ENCODE results near the gene SBSN.

Gene SBSN

GRCh38 chr19:35507561-35507960, 20.6 kb downstream of the SBSN start:
- peaks cover 4 to 44% (median 27%) of the 10 kb centered on the region in 5 experiments for H3K27me3 ChIP-seq (replicated peaks in 2 of 5; ENCODE audit: control insufficient read depth in 4 of 5, insufficient read depth in 5 of 5, low read length in 4 of 5)
- WGBS (ENCODE audit: insufficient coverage): 82% methylated on average over 10 of the region's 11 CpGs
- H3K4me3 ChIP-seq (ENCODE audit: control insufficient read depth in 1 of 7, extremely low read depth in 1 of 7, insufficient read depth in 4 of 7, low read depth in 2 of 7, low read length in 6 of 7): no peak overlapping the region
- CTCF ChIA-PET: interaction anchor here (0.8 to 3.9 kb wide), 5 partner anchors 9 to 66 kb away, joined by 3 to 12 read pairs (median 4); no protein-coding TSS in a partner anchor
- no peaks in the 10 kb centered on the region for H3K36me3 ChIP-seq (ENCODE audit: control insufficient read depth in 4 of 4, insufficient read depth in 4 of 4, low read length in 3 of 4)
- H3K9me3 ChIP-seq (ENCODE audit: control extremely low read depth in 1 of 5, control insufficient read depth in 4 of 5, insufficient read depth in 2 of 5, low read depth in 1 of 5, low read length in 4 of 5): no peaks in the 10 kb centered on the region
- peaks cover 0 to 18% (median 15%) of the 10 kb centered on the region in 4 experiments for H3K4me1 ChIP-seq (ENCODE audit: control extremely low read depth in 1 of 4, control insufficient read depth in 4 of 4, insufficient read depth in 4 of 4, low read length in 3 of 4)
- H3K27ac ChIP-seq (ENCODE audit: insufficient read depth in 1 of 2, low read depth in 1 of 2, low read length in 2 of 2, poor library complexity in 1 of 2, severe bottlenecking in 2 of 2): no peak overlapping the region
- POLR2A ChIA-PET: no interaction called here
- no peak for DNase-seq

GRCh38 chr19:35506011-35506410, 22.1 kb downstream of the SBSN start:
- Histone ChIP-seq H3K27me3 (replicated peaks in 2 of 5; ENCODE audit: control insufficient read depth in 4 of 5, insufficient read depth in 5 of 5, low read length in 4 of 5) (peaks cover 4 to 37% (median 23%) of the 10 kb centered on the region in 5 experiments), H3K27ac (ENCODE audit: insufficient read depth in 1 of 2, low read depth in 1 of 2, low read length in 2 of 2, poor library complexity in 1 of 2, severe bottlenecking in 2 of 2) (no peak overlapping the region), H3K4me3 (ENCODE audit: control insufficient read depth in 1 of 7, extremely low read depth in 1 of 7, insufficient read depth in 4 of 7, low read depth in 2 of 7, low read length in 6 of 7) (no peak overlapping the region), H3K36me3 (ENCODE audit: control insufficient read depth in 4 of 4, insufficient read depth in 4 of 4, low read length in 3 of 4) (no peaks in the 10 kb centered on the region), H3K9me3 (ENCODE audit: control extremely low read depth in 1 of 5, control insufficient read depth in 4 of 5, insufficient read depth in 2 of 5, low read depth in 1 of 5, low read length in 4 of 5) (no peaks in the 10 kb centered on the region), H3K4me1 (ENCODE audit: control extremely low read depth in 1 of 4, control insufficient read depth in 4 of 4, insufficient read depth in 4 of 4, low read length in 3 of 4) (peaks cover 0 to 18% (median 15%) of the 10 kb centered on the region in 4 experiments)
- ChIA-PET CTCF (interaction anchor here (0.9 to 2.7 kb wide), 4 partner anchors 10 to 153 kb away, joined by 3 to 8 read pairs (median 6); no protein-coding TSS in a partner anchor), POLR2A (no interaction called here)
- DNase-seq: no peak
- 79% methylated on average over 3 of the region's 7 CpGs for WGBS (ENCODE audit: insufficient coverage)

GRCh38 chr19:35502751-35503150, 25.4 kb downstream of the SBSN start:
- Histone ChIP-seq H3K36me3 (ENCODE audit: control insufficient read depth in 4 of 4, insufficient read depth in 4 of 4, low read length in 3 of 4) (no peaks in the 10 kb centered on the region), H3K4me1 (ENCODE audit: control extremely low read depth in 1 of 4, control insufficient read depth in 4 of 4, insufficient read depth in 4 of 4, low read length in 3 of 4) (no peaks in the 10 kb centered on the region), H3K27ac (ENCODE audit: insufficient read depth in 1 of 2, low read depth in 1 of 2, low read length in 2 of 2, poor library complexity in 1 of 2, severe bottlenecking in 2 of 2) (no peak overlapping the region), H3K27me3 (replicated peaks in 2 of 5; ENCODE audit: control insufficient read depth in 4 of 5, insufficient read depth in 5 of 5, low read length in 4 of 5) (peaks cover 0 to 15% (median 3%) of the 10 kb centered on the region in 5 experiments), H3K9me3 (ENCODE audit: control extremely low read depth in 1 of 5, control insufficient read depth in 4 of 5, insufficient read depth in 2 of 5, low read depth in 1 of 5, low read length in 4 of 5) (no peaks in the 10 kb centered on the region), H3K4me3 (ENCODE audit: control insufficient read depth in 1 of 7, extremely low read depth in 1 of 7, insufficient read depth in 4 of 7, low read depth in 2 of 7, low read length in 6 of 7) (no peak overlapping the region)
- POLR2A ChIA-PET: no interaction called here
- no peak for DNase-seq
- CTCF ChIA-PET: interaction anchor here (0.6 to 1.6 kb wide), 2 partner anchors 12 to 45 kb away, joined by 3 to 5 read pairs; no protein-coding TSS in a partner anchor
- no CpG with 5 or more reads among the region's 4 CpGs for WGBS (ENCODE audit: insufficient coverage)

GRCh38 chr19:35501684-35502083, 26.4 kb downstream of the SBSN start:
- no peak for DNase-seq
- no peak overlapping the region for H3K4me3 ChIP-seq (ENCODE audit: control insufficient read depth in 1 of 7, extremely low read depth in 1 of 7, insufficient read depth in 4 of 7, low read depth in 2 of 7, low read length in 6 of 7)
- H3K36me3 ChIP-seq (ENCODE audit: control insufficient read depth in 4 of 4, insufficient read depth in 4 of 4, low read length in 3 of 4): no peaks in the 10 kb centered on the region
- H3K27ac ChIP-seq (ENCODE audit: insufficient read depth in 1 of 2, low read depth in 1 of 2, low read length in 2 of 2, poor library complexity in 1 of 2, severe bottlenecking in 2 of 2): no peak overlapping the region
- ChIA-PET POLR2A (no interaction called here), CTCF (interaction anchor here (1.5 kb wide), 1 partner anchor 148 kb away, joined by 5 read pairs; no protein-coding TSS in a partner anchor)
- no peaks in the 10 kb centered on the region for H3K4me1 ChIP-seq (ENCODE audit: control extremely low read depth in 1 of 4, control insufficient read depth in 4 of 4, insufficient read depth in 4 of 4, low read length in 3 of 4)
- H3K27me3 ChIP-seq (replicated peaks in 2 of 5; ENCODE audit: control insufficient read depth in 4 of 5, insufficient read depth in 5 of 5, low read length in 4 of 5): peaks cover 0 to 12% (median 0%) of the 10 kb centered on the region in 5 experiments
- no peaks in the 10 kb centered on the region for H3K9me3 ChIP-seq (ENCODE audit: control extremely low read depth in 1 of 5, control insufficient read depth in 4 of 5, insufficient read depth in 2 of 5, low read depth in 1 of 5, low read length in 4 of 5)
- WGBS (ENCODE audit: insufficient coverage): 97% methylated on average over 12 of the region's 15 CpGs

- H3K27me3 ChIP-seq (replicated peaks in 2 of 5; ENCODE audit: control insufficient read depth in 4 of 5, insufficient read depth in 5 of 5, low read length in 4 of 5): peaks cover 0 to 6% (median 0%) of the 10 kb centered on the region in 5 experiments
- POLR2A ChIA-PET: no interaction called here
- no peak for DNase-seq
- H3K4me3 ChIP-seq (ENCODE audit: control insufficient read depth in 1 of 7, extremely low read depth in 1 of 7, insufficient read depth in 4 of 7, low read depth in 2 of 7, low read length in 6 of 7): no peak overlapping the region
- H3K36me3 ChIP-seq (ENCODE audit: control insufficient read depth in 4 of 4, insufficient read depth in 4 of 4, low read length in 3 of 4): no peaks in the 10 kb centered on the region
- H3K27ac ChIP-seq (ENCODE audit: insufficient read depth in 1 of 2, low read depth in 1 of 2, low read length in 2 of 2, poor library complexity in 1 of 2, severe bottlenecking in 2 of 2): no peak overlapping the region
- no peaks in the 10 kb centered on the region for H3K4me1 ChIP-seq (ENCODE audit: control extremely low read depth in 1 of 4, control insufficient read depth in 4 of 4, insufficient read depth in 4 of 4, low read length in 3 of 4)
- CTCF ChIA-PET: interaction anchor here (1.5 kb wide), 1 partner anchor 147 kb away, joined by 5 read pairs; no protein-coding TSS in a partner anchor
- WGBS (ENCODE audit: insufficient coverage): 97% methylated on average over 10 of the region's 10 CpGs
- no peaks in the 10 kb centered on the region for H3K9me3 ChIP-seq (ENCODE audit: control extremely low read depth in 1 of 5, control insufficient read depth in 4 of 5, insufficient read depth in 2 of 5, low read depth in 1 of 5, low read length in 4 of 5)
Measured at GRCh38 chr19:35500611-35501010, 27.5 kb downstream of the SBSN start.

GRCh38 chr19:35498984-35499527, 29.1 kb downstream of the SBSN start:
- Histone ChIP-seq H3K9me3 (ENCODE audit: control extremely low read depth in 1 of 5, control insufficient read depth in 4 of 5, insufficient read depth in 2 of 5, low read depth in 1 of 5, low read length in 4 of 5) (no peaks in the 10 kb centered on the region), H3K4me3 (ENCODE audit: control insufficient read depth in 1 of 7, extremely low read depth in 1 of 7, insufficient read depth in 4 of 7, low read depth in 2 of 7, low read length in 6 of 7) (no peak overlapping the region), H3K27me3 (replicated peaks in 2 of 5; ENCODE audit: control insufficient read depth in 4 of 5, insufficient read depth in 5 of 5, low read length in 4 of 5) (no peaks in the 10 kb centered on the region), H3K36me3 (ENCODE audit: control insufficient read depth in 4 of 4, insufficient read depth in 4 of 4, low read length in 3 of 4) (no peaks in the 10 kb centered on the region), H3K27ac (ENCODE audit: insufficient read depth in 1 of 2, low read depth in 1 of 2, low read length in 2 of 2, poor library complexity in 1 of 2, severe bottlenecking in 2 of 2) (no peak overlapping the region), H3K4me1 (ENCODE audit: control extremely low read depth in 1 of 4, control insufficient read depth in 4 of 4, insufficient read depth in 4 of 4, low read length in 3 of 4) (peaks cover 0 to 4% (median 2%) of the 10 kb centered on the region in 4 experiments)
- no peak for DNase-seq
- ChIA-PET POLR2A (no interaction called here), CTCF (no interaction called here)
- WGBS (ENCODE audit: insufficient coverage): 94% methylated on average over 9 of the region's 9 CpGs

GRCh38 chr19:35498220-35498619, 29.9 kb downstream of the SBSN start:
- no peak for DNase-seq
- Histone ChIP-seq H3K4me1 (ENCODE audit: control extremely low read depth in 1 of 4, control insufficient read depth in 4 of 4, insufficient read depth in 4 of 4, low read length in 3 of 4) (peaks cover 0 to 4% (median 2%) of the 10 kb centered on the region in 4 experiments), H3K27me3 (replicated peaks in 2 of 5; ENCODE audit: control insufficient read depth in 4 of 5, insufficient read depth in 5 of 5, low read length in 4 of 5) (no peaks in the 10 kb centered on the region), H3K9me3 (ENCODE audit: control extremely low read depth in 1 of 5, control insufficient read depth in 4 of 5, insufficient read depth in 2 of 5, low read depth in 1 of 5, low read length in 4 of 5) (no peaks in the 10 kb centered on the region), H3K27ac (ENCODE audit: insufficient read depth in 1 of 2, low read depth in 1 of 2, low read length in 2 of 2, poor library complexity in 1 of 2, severe bottlenecking in 2 of 2) (no peak overlapping the region), H3K36me3 (ENCODE audit: control insufficient read depth in 4 of 4, insufficient read depth in 4 of 4, low read length in 3 of 4) (no peaks in the 10 kb centered on the region), H3K4me3 (ENCODE audit: control insufficient read depth in 1 of 7, extremely low read depth in 1 of 7, insufficient read depth in 4 of 7, low read depth in 2 of 7, low read length in 6 of 7) (no peak overlapping the region)
- ChIA-PET CTCF (interaction anchor here (0.9 to 3.9 kb wide), 4 partner anchors 10 to 145 kb away, joined by 4 to 21 read pairs (median 6); no protein-coding TSS in a partner anchor), POLR2A (no interaction called here)
- WGBS (ENCODE audit: insufficient coverage): 100% methylated on average over 2 of the region's 3 CpGs
